ENCODE data around the gene PUM1.

Gene PUM1

DNA sequence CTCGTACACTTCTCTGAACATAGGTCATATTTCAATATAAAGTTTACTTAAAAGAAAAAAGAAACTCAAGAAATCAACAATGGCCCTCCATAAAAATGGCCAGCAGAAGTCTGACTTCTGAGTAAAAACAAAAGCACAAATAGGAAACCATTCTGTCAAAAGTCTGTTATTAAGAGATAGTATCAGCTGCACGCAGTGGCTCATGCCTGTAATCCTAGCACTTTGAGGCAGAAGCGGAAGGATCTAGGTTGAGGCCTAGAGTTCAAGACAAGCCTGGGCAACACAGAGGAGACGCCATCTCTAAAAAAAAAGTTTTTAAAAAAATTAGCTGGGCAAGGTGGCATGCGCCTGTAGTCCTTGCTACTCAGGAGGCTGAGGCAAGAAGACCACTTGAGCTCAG, 67.3 kb downstream of the PUM1 start:
- no peak for DNase-seq (ENCODE audit: low spot score)
- in situ Hi-C loops (cut with MboI; ENCODE audit: low sequenced_read_pairs, unreplicated experiment): no loop called here
- TF ChIP-seq, protein P1, sequence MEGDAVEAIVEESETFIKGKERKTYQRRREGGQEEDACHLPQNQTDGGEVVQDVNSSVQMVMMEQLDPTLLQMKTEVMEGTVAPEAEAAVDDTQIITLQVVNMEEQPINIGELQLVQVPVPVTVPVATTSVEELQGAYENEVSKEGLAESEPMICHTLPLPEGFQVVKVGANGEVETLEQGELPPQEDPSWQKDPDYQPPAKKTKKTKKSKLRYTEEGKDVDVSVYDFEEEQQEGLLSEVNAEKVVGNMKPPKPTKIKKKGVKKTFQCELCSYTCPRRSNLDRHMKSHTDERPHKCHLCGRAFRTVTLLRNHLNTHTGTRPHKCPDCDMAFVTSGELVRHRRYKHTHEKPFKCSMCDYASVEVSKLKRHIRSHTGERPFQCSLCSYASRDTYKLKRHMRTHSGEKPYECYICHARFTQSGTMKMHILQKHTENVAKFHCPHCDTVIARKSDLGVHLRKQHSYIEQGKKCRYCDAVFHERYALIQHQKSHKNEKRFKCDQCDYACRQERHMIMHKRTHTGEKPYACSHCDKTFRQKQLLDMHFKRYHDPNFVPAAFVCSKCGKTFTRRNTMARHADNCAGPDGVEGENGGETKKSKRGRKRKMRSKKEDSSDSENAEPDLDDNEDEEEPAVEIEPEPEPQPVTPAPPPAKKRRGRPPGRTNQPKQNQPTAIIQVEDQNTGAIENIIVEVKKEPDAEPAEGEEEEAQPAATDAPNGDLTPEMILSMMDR (IDR thresholded peaks at IDR 0.05; ENCODE audit: borderline replicate concordance, control extremely low read depth, extremely low read depth, insufficient read depth, missing control alignments): no peak

DNA sequence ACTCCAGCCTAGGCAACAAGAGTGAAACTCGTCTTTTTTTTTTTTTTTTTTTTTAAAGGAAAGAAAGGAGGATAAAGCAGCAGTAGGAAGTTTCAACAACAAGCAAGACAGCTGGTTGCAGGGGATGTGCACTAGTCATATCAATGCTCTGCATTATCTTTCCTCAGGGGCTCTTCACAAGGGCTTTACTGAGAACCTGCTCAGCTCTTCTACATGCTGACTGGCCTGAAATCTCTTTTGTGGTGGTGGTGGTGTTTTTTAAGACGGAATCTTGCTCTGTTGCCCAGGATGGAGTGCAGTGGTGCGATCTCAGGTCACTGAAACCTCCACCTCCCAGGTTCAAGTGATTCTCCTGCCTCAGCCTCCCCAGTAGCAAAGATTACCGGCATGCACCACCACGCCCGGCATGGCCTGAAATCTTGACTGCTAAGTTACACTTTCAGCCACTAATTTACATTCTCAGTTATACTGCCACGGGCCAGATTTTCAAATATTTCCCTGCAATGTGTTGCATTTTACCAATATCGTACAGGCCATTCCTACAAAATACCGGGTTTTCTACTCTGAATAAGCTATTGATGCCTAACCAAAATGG, 68.0 kb downstream of the PUM1 start:
- DNase-seq (ENCODE audit: low spot score): no peak
- in situ Hi-C loops (cut with MboI; ENCODE audit: low sequenced_read_pairs, unreplicated experiment): no loop called here
- TF ChIP-seq, protein P1 (IDR thresholded peaks at IDR 0.05; ENCODE audit: borderline replicate concordance, control extremely low read depth, extremely low read depth, insufficient read depth, missing control alignments): no peak

DNA sequence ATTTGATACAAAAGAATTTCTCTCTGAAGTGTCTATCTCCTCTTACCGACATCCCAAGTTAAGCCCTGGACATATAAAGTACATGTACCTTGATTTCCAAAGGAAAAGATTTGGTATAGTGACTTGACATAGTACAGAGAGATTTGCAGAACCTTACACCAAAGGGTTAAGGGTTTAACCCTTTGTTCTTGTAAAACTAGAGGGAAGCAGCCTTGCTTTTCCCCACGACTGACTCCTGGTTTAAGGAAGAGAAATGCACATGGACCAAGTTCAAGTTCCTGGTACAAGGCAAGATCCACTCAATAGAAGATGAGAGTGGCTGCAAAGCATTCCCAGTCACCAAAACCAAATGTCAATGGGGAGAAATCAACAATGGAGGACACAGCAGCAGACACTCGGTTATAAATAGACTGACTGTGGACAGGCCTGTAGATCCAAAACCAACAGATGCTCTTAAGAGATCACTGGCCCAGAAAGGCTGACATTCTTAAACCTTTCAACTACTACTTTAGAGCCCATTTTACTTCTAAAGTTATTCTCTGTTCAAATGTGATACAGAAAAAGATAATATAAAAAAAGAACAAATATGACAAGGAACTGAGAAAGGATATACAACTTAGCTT, 69.4 kb downstream of the PUM1 start:
- in situ Hi-C loops (cut with MboI; ENCODE audit: low sequenced_read_pairs, unreplicated experiment): no loop called here
- no peak for DNase-seq (ENCODE audit: low spot score)
- TF ChIP-seq, protein P1 (IDR thresholded peaks at IDR 0.05; ENCODE audit: borderline replicate concordance, control extremely low read depth, extremely low read depth, insufficient read depth, missing control alignments): no peak

DNA sequence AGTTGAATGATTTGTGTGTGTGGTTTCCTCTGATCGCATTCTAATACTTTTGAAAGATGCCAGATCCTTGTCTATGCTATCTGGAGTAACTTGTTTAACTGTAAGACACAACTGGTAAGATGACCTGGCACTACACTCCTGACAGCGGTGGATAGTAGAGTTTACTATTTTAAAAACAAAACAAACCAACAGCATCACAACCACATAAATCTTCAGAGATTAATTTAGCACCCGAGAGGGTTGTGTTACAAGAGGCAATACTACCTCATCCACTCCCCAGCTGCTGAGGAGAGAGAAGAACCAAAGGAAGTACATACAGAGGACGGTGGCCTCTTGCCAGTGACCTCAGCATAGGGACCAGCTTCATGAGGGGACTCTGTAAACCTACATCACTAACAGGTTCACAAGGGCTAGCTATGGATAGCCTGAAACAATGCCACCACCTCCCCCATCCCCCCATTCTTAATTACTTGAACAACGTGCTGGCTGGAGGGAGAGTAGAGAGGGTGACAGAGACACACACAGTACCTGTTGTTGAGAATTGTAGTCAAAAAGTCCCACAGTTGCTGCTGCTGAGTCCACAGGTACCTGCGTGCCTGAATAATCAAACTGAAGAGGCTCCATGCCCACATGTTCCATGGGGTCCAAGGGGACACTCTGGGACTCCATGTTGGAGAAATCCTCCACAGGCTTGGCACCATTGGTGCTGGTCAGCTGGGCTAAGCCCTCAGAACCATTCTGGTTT, 73.5 kb downstream of the PUM1 start:
- no peak for DNase-seq (ENCODE audit: low spot score)
- in situ Hi-C loops (cut with MboI; ENCODE audit: low sequenced_read_pairs, unreplicated experiment): no loop called here
- TF ChIP-seq, protein P1 (IDR thresholded peaks at IDR 0.05; ENCODE audit: borderline replicate concordance, control extremely low read depth, extremely low read depth, insufficient read depth, missing control alignments): no peak

DNA sequence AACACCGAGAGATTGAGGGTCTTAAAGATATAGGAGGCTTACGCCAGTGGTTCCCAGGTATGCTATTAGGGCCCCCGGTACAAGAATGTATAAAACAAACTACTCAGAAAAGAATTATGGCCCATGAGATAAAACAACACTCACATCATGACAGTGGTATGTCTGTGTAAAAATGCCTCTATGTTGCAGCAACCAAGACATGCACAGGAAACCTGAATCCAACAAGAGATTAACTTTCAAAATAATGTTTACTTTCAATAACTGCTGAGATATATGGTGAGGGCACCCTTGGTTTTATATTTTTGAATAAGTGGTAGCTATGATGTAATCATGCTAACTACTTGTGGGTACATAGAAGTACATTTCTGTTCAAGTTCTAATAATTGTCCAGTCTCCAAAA, 74.9 kb downstream of the PUM1 start:
- DNase-seq (ENCODE audit: low spot score): no peak
- in situ Hi-C loops (cut with MboI; ENCODE audit: low sequenced_read_pairs, unreplicated experiment): no loop called here
- TF ChIP-seq, protein P1 (IDR thresholded peaks at IDR 0.05; ENCODE audit: borderline replicate concordance, control extremely low read depth, extremely low read depth, insufficient read depth, missing control alignments): no peak

DNA sequence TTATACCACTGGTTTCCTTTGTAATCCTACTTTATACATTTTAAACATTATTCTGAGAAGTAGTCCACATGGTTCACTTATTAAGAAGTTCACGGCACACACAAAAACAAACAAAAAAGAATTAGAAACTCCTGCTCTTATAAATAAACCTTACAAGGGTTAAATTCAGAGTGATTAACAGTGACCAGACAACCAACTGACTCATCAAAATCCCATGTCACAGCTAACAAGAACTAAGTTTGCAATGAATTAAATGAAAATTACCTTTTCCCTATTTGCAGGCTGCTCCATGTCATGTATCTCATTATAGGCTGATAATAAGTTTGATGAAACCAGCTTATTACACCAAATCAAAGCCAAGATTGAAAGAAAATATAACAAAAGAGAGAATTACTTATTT, 77.5 kb downstream of the PUM1 start:
- in situ Hi-C loops (cut with MboI; ENCODE audit: low sequenced_read_pairs, unreplicated experiment): no loop called here
- TF ChIP-seq, protein P1 (IDR thresholded peaks at IDR 0.05; ENCODE audit: borderline replicate concordance, control extremely low read depth, extremely low read depth, insufficient read depth, missing control alignments): no peak
- DNase-seq (ENCODE audit: low spot score): no peak

All from GM13976 (cell line).